Psoas muscle (tissue), 8 donors: Measurements from ENCODE around the gene COBL. TPM values are rescaled to one million over a fixed set of nuclear protein-coding genes. Genes with fewer than 3 reads are reported as not detected.
A peak's percentile ranks its signal among the peaks of the same experiment; 100 is the strongest.

Experiments
- ATAC-seq, 4 donors: fragments of 200-7000 bp; cut with Tn5 transposase; one replicate each; pipeline ENCODE4 v1.9.1; 2020; ENCODE audit warnings: moderate library complexity in 3 of 4, mild to moderate bottlenecking in 2 of 4
- DNase-seq, 2 donors: peaks; one replicate each; pipeline ENCODE4 v3.0.0-alpha.2; 2020
- H3K27ac ChIP-seq: fragments of 200-600 bp; one replicate; pipeline ENCODE4 v1.8.0; 2022
- H3K27me3 ChIP-seq, 3 donors: fragments of 200-600 bp in 1 of 3; one replicate each; pipeline versions ENCODE4 v1.6.1 to v1.8.0; 2013 to 2022; ENCODE audit warnings: low read length in 2 of 3, mild to moderate bottlenecking in 2 of 3, moderate library complexity in 1 of 3; ENCODE audit not compliant: insufficient read depth in 3 of 3
- H3K36me3 ChIP-seq, 2 donors: fragments of 200-600 bp in 1 of 2; one replicate each; pipeline versions ENCODE4 v1.6.1 to v1.8.0; 2013 to 2022; ENCODE audit warnings: low read depth in 1 of 2, mild to moderate bottlenecking in 1 of 2, moderate library complexity in 1 of 2; ENCODE audit not compliant: insufficient read depth in 1 of 2
- H3K4me1 ChIP-seq: fragments of 200-600 bp; one replicate; pipeline ENCODE4 v1.8.0; 2022
- H3K4me3 ChIP-seq: fragments of 200-600 bp; one replicate; pipeline ENCODE4 v1.8.0; 2022; ENCODE audit warnings: mild to moderate bottlenecking
- H3K9me3 ChIP-seq: fragments of 200-600 bp; one replicate; pipeline ENCODE4 v1.8.0; 2022
- CTCF ChIP-seq: fragments of 200-600 bp; IDR thresholded peaks from one replicate; pipeline ENCODE4 v1.8.0; 2022; ENCODE audit warnings: antibody characterized with exemption
- WGBS, 3 donors: extraction: QIAGEN DNeasy Blood & Tissue Kit; methylation state at CpG; one replicate each; pipeline versions ENCODE4 v1.1.6 to v1.1.7; 2013; 5-methylcytosine and 5-hydroxymethylcytosine counted together
- intact Hi-C, 2 donors: fragments of 100-400 bp; cut with DNase I; formaldehyde crosslinking; loops; one replicate each; pipeline versions ENCODE4 v1.11.0 to v1.14.2; 2022
- polyA plus RNA-seq, 3 donors: library from polyadenylated mRNA; stranded (reverse); fragments of 200-250 nt; gene quantifications; one replicate each; pipeline ENCODE4 v1.2.3, GENCODE V29; 2013
- total RNA-seq, 4 donors: library from RNA; stranded (reverse); fragmentation: NEBNext Ultra II Directional in 2 of 4; extraction: Animal tissue kit (Norgen Biotek cat#: 25700) in 2 of 4; gene quantifications; one replicate each; pipeline versions ENCODE4 v1.2.1 to v1.2.4, GENCODE V29; 2021 to 2023
- donor health status: healthy with polysubstance abuse.
- donor health status: DM: no; HTN: no; CAD: no; lungs with moderate emphysema.
- donor health status: Bipolar disorder and iron deficiency.
- donor health status: healthy.
- donor health status: DM: yes; HTN: yes; CAD: no.
- donor health status: DM: no; HTN: no; CAD: no.
- donor health status: DM: no; HTN: no; CAD: no.
- donor health status: DM: yes; HTN: yes; CAD: no.

Gene COBL
- total and polyA plus RNA-seq, 7 donors = 57.5 to 139 (median 115) TPM

- Histone ChIP-seq H3K4me3 (no peak overlapping the region), H3K36me3 (no peaks in the 10 kb centered on the region), H3K4me1 (peaks cover 13% of the 10 kb centered on the region), H3K27me3 (no peaks in the 10 kb centered on the region), H3K9me3 (no peaks in the 10 kb centered on the region), H3K27ac (no peak overlapping the region)
- intact Hi-C loops = no loop called here
- peak in 1 of 4 donors; percentile 34 for ATAC-seq
- no peak for TF ChIP-seq CTCF
- 36 to 45% (median 44%) methylated on average over 10 of the region's 10 CpGs for WGBS, 3 donors
- DNase-seq = no peak
These were observed 281.9 kb downstream of the COBL start for GRCh38 chr7:51034521-51035264.

GRCh38 chr7:51033727-51034520, 282.7 kb downstream of the COBL start:
- H3K36me3 ChIP-seq = no peaks in the 10 kb centered on the region
- no peak overlapping the region for H3K4me3 ChIP-seq
- peak; percentile 36 to 53 (median 46) for ATAC-seq
- no peaks in the 10 kb centered on the region for H3K9me3 ChIP-seq
- intact Hi-C loops = no loop called here
- H3K4me1 ChIP-seq = peaks cover 13% of the 10 kb centered on the region
- H3K27ac ChIP-seq = no peak overlapping the region
- WGBS, 3 donors = 33 to 45% (median 38%) methylated on average over 8 of the region's 8 CpGs
- no peaks in the 10 kb centered on the region for H3K27me3 ChIP-seq
- no peak for DNase-seq
- no peak for TF ChIP-seq CTCF

- Histone ChIP-seq H3K9me3 (no peaks in the 10 kb centered on the region), H3K4me3 (no peak overlapping the region), H3K27ac (no peak overlapping the region), H3K27me3 (no peaks in the 10 kb centered on the region), H3K36me3 (no peaks in the 10 kb centered on the region), H3K4me1 (peaks cover 31% of the 10 kb centered on the region)
- 82 to 86% (median 85%) methylated on average over 8 of the region's 8 CpGs for WGBS, 3 donors
- no peak for TF ChIP-seq CTCF
- intact Hi-C loops = no loop called here
- DNase-seq (no peak), ATAC-seq (no peak)
These were observed 284.7 kb downstream of the COBL start for GRCh38 chr7:51031791-51032515.

GRCh38 chr7:51031216-51031615, 285.4 kb downstream of the COBL start:
- TF ChIP-seq CTCF = no peak
- Histone ChIP-seq H3K27ac (no peak overlapping the region), H3K27me3 (no peaks in the 10 kb centered on the region), H3K36me3 (no peaks in the 10 kb centered on the region), H3K4me3 (no peak overlapping the region), H3K9me3 (no peaks in the 10 kb centered on the region), H3K4me1 (peaks cover 38% of the 10 kb centered on the region)
- ATAC-seq = no peak
- 78 to 79% (median 79%) methylated on average over 10 of the region's 10 CpGs for WGBS, 3 donors
- intact Hi-C loops = no loop called here
- DNase-seq = no peak
